Lower lobe of right lung (tissue), 2 donors: Measurements from ENCODE around the gene RIBC1. TPM values are rescaled to one million over a fixed set of nuclear protein-coding genes. Genes with fewer than 3 reads are reported as not detected.

Experiments
- ATAC-seq, 2 donors: fragments of 200-7000 bp; cut with Tn5 transposase; one replicate each; pipeline ENCODE4 v1.9.1; 2020 to 2022; ENCODE audit warnings: mild to moderate bottlenecking in 2 of 2, moderate library complexity in 2 of 2
- DNase-seq: peaks from one replicate; pipeline ENCODE4 v3.0.0-alpha.2; 2020
- H3K27ac ChIP-seq: fragments of 200-600 bp; one replicate; pipeline ENCODE4 v1.8.0; 2022
- H3K27me3 ChIP-seq: fragments of 200-600 bp; one replicate; pipeline ENCODE4 v1.8.0; 2022; ENCODE audit warnings: low read depth
- H3K36me3 ChIP-seq: fragments of 200-600 bp; one replicate; pipeline ENCODE4 v1.8.0; 2022; ENCODE audit warnings: mild to moderate bottlenecking
- H3K4me1 ChIP-seq: fragments of 200-600 bp; one replicate; pipeline ENCODE4 v1.8.0; 2022
- H3K4me3 ChIP-seq: fragments of 200-600 bp; one replicate; pipeline ENCODE4 v1.8.0; 2022; ENCODE audit warnings: mild to moderate bottlenecking
- H3K9me3 ChIP-seq: fragments of 200-600 bp; one replicate; pipeline ENCODE4 v1.8.0; 2022
- CTCF ChIP-seq: fragments of 200-600 bp; IDR thresholded peaks from one replicate; pipeline ENCODE4 v1.8.0; 2022; ENCODE audit warnings: antibody characterized with exemption, mild to moderate bottlenecking
- intact Hi-C: fragments of 100-400 bp; cut with DNase I; formaldehyde crosslinking; loops from one replicate; pipeline ENCODE4 v1.11.0; 2022
- total RNA-seq: library from RNA; stranded (reverse); fragmentation: NEBNext Ultra II Directional; extraction: Animal tissue kit (Norgen Biotek cat#: 25700); gene quantifications from one replicate; pipeline ENCODE4 v1.2.1, GENCODE V29; 2021
- donor health status: DM: no; HTN: yes; CAD: no; lungs with severe emphysema.

Gene RIBC1
- total RNA-seq, 1 donor from 2014 or later = 3.0 TPM

- no peaks in the 10 kb centered on the region for H3K9me3 ChIP-seq
- DNase-seq = no peak
- H3K4me3 ChIP-seq = no peak overlapping the region
- ATAC-seq = no peak
- TF ChIP-seq CTCF = no peak
- H3K4me1 ChIP-seq = no peaks in the 10 kb centered on the region
- no peak overlapping the region for H3K27ac ChIP-seq
- H3K36me3 ChIP-seq = peaks cover 42% of the 10 kb centered on the region
- H3K27me3 ChIP-seq = no peaks in the 10 kb centered on the region
- intact Hi-C loops = no loop called here
Measured at GRCh38 chrX:53377464-53377863, 45.2 kb upstream of the RIBC1 start.

DNA sequence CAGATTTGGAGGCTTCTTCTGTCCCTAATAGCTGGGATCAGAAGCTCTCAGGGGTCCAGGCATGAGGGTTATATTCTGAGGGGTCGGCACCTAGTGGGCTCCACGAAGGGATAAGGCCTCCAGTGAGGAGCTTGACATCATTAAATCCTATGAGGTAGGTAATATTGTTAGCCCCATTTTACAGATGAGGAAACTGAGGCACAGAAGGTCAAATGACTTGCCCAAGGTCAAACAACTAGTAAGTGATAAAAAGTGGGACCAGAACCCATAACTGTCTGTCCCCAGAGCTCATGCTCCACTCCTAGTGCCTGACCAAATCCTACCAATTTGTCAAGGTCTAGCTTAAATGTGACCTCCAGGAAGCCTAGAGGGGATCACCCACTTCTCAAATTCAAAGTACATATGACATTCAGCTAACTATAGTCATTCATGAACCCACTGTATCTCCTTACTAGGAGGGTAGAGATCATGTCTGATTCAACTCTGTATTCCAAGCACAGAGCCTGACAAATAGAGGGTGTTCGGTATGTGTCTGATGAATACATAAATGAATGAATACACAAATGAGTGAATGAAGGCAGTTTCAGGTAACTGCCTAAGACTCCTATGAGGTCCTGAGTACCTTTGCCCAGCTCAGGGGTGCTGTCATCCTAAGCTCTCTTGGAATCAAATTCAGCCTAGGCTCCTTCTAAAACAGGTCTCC is 43.5 kb upstream of the RIBC1 start:
- intact Hi-C loops = no loop called here
- no peak overlapping the region for H3K27ac ChIP-seq
- peaks cover 56% of the 10 kb centered on the region for H3K36me3 ChIP-seq
- DNase-seq (no peak), ATAC-seq (no peak)
- no peaks in the 10 kb centered on the region for H3K27me3 ChIP-seq
- TF ChIP-seq CTCF = no peak
- H3K4me1 ChIP-seq = no peaks in the 10 kb centered on the region
- H3K9me3 ChIP-seq = no peaks in the 10 kb centered on the region
- H3K4me3 ChIP-seq = no peak overlapping the region

- intact Hi-C loops = no loop called here
- ATAC-seq (no peak), DNase-seq (no peak)
Measured at GRCh38 chrX:53379747-53380146, 42.9 kb upstream of the RIBC1 start.

GRCh38 chrX:53383376-53384076 is 39.1 kb upstream of the RIBC1 start:
- no peak for ATAC-seq

More at GRCh38 chrX:53379747-53380146, 42.9 kb upstream of the RIBC1 start:
- no peak for TF ChIP-seq CTCF
- Histone ChIP-seq H3K36me3 (peaks cover 62% of the 10 kb centered on the region), H3K27me3 (no peaks in the 10 kb centered on the region), H3K4me1 (no peaks in the 10 kb centered on the region), H3K27ac (no peak overlapping the region), H3K4me3 (no peak overlapping the region), H3K9me3 (no peaks in the 10 kb centered on the region)

More at GRCh38 chrX:53383376-53384076, 39.1 kb upstream of the RIBC1 start:
- Histone ChIP-seq H3K27me3 (no peaks in the 10 kb centered on the region), H3K9me3 (no peaks in the 10 kb centered on the region), H3K27ac (no peak overlapping the region), H3K4me1 (no peaks in the 10 kb centered on the region), H3K4me3 (no peak overlapping the region), H3K36me3 (peaks cover 64% of the 10 kb centered on the region)
- TF ChIP-seq CTCF = no peak
- DNase-seq = no peak
- intact Hi-C loops = no loop called here
